ENCODE measurements around the gene TNRC6C. TPM values are rescaled to one million over a fixed set of nuclear protein-coding genes. Genes with fewer than 3 reads are reported as not detected.

Gene TNRC6C
- total and polyA plus RNA-seq, 9 of the 15 experiments (the other 6 are each of a cell fraction or from before 2014, with no cell fraction given), result 0.20 to 4.9 (median 2.3) TPM

GRCh38 chr17:78128551-78129350 lies 170.2 kb downstream of the TNRC6C start, which contains the start of gene TMC6 (continued):
- TF ChIP-seq, protein P1, sequence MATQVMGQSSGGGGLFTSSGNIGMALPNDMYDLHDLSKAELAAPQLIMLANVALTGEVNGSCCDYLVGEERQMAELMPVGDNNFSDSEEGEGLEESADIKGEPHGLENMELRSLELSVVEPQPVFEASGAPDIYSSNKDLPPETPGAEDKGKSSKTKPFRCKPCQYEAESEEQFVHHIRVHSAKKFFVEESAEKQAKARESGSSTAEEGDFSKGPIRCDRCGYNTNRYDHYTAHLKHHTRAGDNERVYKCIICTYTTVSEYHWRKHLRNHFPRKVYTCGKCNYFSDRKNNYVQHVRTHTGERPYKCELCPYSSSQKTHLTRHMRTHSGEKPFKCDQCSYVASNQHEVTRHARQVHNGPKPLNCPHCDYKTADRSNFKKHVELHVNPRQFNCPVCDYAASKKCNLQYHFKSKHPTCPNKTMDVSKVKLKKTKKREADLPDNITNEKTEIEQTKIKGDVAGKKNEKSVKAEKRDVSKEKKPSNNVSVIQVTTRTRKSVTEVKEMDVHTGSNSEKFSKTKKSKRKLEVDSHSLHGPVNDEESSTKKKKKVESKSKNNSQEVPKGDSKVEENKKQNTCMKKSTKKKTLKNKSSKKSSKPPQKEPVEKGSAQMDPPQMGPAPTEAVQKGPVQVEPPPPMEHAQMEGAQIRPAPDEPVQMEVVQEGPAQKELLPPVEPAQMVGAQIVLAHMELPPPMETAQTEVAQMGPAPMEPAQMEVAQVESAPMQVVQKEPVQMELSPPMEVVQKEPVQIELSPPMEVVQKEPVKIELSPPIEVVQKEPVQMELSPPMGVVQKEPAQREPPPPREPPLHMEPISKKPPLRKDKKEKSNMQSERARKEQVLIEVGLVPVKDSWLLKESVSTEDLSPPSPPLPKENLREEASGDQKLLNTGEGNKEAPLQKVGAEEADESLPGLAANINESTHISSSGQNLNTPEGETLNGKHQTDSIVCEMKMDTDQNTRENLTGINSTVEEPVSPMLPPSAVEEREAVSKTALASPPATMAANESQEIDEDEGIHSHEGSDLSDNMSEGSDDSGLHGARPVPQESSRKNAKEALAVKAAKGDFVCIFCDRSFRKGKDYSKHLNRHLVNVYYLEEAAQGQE (IDR thresholded peaks at IDR 0.05; ENCODE audit: borderline replicate concordance), result peak; percentile 55
- TF ChIP-seq, protein P1 (CRISPR knock-in tag; IDR thresholded peaks at IDR 0.05; ENCODE audit: low read depth), result peak; percentile 14; the same call in 1 of the 2 replicates
- no peak for TF ChIP-seq NUFIP1 (IDR thresholded peaks at IDR 0.05; ENCODE audit: partially characterized antibody)
- TF ChIP-seq, protein P2, sequence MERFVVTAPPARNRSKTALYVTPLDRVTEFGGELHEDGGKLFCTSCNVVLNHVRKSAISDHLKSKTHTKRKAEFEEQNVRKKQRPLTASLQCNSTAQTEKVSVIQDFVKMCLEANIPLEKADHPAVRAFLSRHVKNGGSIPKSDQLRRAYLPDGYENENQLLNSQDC (CRISPR knock-in tag; IDR thresholded peaks at IDR 0.05), result no peak
- no peak for TF ChIP-seq ZNF830 (CRISPR knock-in tag; IDR thresholded peaks at IDR 0.05)
- no peak for TF ChIP-seq CTCF (IDR thresholded peaks at IDR 0.05 in 2 of 3, conservative IDR thresholded peaks at IDR 0.05 in 1 of 3; ENCODE audit: insufficient read depth in 2 of 3, low read depth in 1 of 3, low read length in 3 of 3)
- TF ChIP-seq, protein P3, sequence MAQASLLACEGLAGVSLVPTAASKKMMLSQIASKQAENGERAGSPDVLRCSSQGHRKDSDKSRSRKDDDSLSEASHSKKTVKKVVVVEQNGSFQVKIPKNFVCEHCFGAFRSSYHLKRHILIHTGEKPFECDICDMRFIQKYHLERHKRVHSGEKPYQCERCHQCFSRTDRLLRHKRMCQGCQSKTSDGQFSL (CRISPR knock-in tag; IDR thresholded peaks at IDR 0.05), result peak; percentile 98
- TF ChIP-seq, protein P3 (tag; IDR thresholded peaks at IDR 0.05), result peak in 1 of 2 experiments; percentile 99; a peak in 2 of 4 replicates
- no peak for TF ChIP-seq RBM15 (IDR thresholded peaks at IDR 0.05; ENCODE audit: insufficient read depth, low read length)
- no peak for TF ChIP-seq BMI1 (IDR thresholded peaks at IDR 0.05; ENCODE audit: low read length)
- TF ChIP-seq E2F3 (CRISPR knock-in tag; IDR thresholded peaks at IDR 0.05), result no peak
- peak; percentile 69; the same call in 1 of the 2 replicates for TF ChIP-seq MBD2 (IDR thresholded peaks at IDR 0.05; ENCODE audit: borderline replicate concordance, low read depth)
- TF ChIP-seq DNMT1 (IDR thresholded peaks at IDR 0.05), result no peak
- no peak for TF ChIP-seq NRF1 (conservative IDR thresholded peaks at IDR 0.05 in 1 of 2, IDR thresholded peaks at IDR 0.05 in 1 of 2)
- no peak for TF ChIP-seq CREB3L1 (IDR thresholded peaks at IDR 0.05; ENCODE audit: borderline replicate concordance, low read depth)
